Measurements from ENCODE around the gene SKOR2. TPM values are rescaled to one million over a fixed set of nuclear protein-coding genes. Genes with fewer than 3 reads are reported as not detected.

SKOR2 gene
- total RNA-seq, 1 donor from 2014 or later = not detected

DNA sequence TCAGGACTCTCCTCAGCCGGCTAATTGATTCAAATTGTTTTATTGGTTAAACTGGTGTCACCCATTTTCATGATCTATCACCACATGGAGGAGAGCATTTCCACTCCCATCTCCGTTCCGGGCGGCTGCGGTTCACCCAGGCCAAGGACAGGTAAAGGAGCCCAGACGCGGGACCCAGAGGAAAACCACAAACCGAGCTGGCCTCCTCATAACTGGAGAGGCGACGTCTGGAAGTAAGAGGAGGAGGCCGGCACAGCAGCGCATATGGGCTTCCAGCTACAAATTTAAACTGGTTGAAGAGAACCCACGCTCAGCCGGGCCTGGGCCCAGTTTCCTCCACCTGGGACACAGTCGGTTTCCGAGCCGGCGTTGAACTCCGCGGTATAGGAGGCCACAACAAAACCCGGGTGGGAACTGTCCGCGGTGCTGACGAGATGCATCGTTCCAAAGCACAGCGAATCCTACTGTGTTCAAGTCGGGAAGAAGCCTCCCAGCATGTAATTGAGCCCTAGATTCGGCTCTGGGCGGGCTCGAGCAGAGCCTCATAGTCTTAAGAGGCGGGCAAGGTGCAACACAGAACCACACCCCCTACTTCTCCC, 3.0 kb upstream of the SKOR2 start:
- no peak for DNase-seq (ENCODE audit: low read depth)
- H3K4me3 ChIP-seq (ENCODE audit: low read depth, low read length) = no peak overlapping the region
- TF ChIP-seq CTCF (conservative IDR thresholded peaks at IDR 0.05; ENCODE audit: low read depth, low read length) = no peak

GRCh38 chr18:47253101-47253654, 1.7 kb upstream of the SKOR2 start:
- TF ChIP-seq CTCF (conservative IDR thresholded peaks at IDR 0.05; ENCODE audit: low read depth, low read length) = no peak
- DNase-seq (ENCODE audit: low read depth) = no peak
- H3K4me3 ChIP-seq (ENCODE audit: low read depth, low read length) = no peak overlapping the region

DNA sequence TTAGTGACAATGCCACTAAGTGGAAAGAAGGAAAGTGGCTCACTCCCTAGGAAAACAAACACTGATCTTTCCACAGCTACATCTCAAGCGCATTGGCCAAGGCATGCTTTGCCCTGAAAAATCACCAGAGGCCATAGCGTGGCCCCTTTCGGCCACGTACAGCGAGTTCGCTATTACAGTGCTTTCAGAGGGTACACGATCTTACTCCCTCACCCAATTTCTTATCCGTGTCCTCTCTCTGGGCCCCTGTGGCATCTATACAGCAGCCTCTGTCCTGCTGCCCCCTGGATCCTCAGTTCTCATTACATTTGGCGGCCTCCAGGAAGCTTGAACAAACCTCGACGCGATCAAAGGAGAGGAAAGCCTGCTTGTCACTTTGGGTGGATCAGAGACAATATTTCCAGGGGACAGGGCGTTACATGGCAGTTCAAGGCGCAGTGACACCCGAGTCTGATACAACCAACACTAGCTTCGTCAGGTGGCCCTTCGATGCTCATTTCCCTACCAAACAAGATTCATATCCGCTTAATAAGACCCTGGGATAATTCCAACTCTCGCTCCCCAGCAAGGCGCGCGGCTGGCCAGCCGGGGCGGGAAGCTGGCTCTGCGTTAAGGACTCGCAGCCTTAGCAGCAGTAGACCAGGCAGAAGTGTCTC, 941 bp downstream of the SKOR2 start:
- TF ChIP-seq CTCF (conservative IDR thresholded peaks at IDR 0.05; ENCODE audit: low read depth, low read length) = no peak
- no peak overlapping the region for H3K4me3 ChIP-seq (ENCODE audit: low read depth, low read length)
- no peak for DNase-seq (ENCODE audit: low read depth)

- no peak for TF ChIP-seq CTCF (conservative IDR thresholded peaks at IDR 0.05; ENCODE audit: low read depth, low read length)
- H3K4me3 ChIP-seq (ENCODE audit: low read depth, low read length) = no peak overlapping the region
- DNase-seq (ENCODE audit: low read depth) = no peak
Observed at GRCh38 chr18:47249314-47249981, 2.0 kb downstream of the SKOR2 start.

GRCh38 chr18:47248604-47249313, 2.7 kb downstream of the SKOR2 start:
- no peak for DNase-seq (ENCODE audit: low read depth)
- H3K4me3 ChIP-seq (ENCODE audit: low read depth, low read length) = no peak overlapping the region
- TF ChIP-seq CTCF (conservative IDR thresholded peaks at IDR 0.05; ENCODE audit: low read depth, low read length) = no peak

DNA sequence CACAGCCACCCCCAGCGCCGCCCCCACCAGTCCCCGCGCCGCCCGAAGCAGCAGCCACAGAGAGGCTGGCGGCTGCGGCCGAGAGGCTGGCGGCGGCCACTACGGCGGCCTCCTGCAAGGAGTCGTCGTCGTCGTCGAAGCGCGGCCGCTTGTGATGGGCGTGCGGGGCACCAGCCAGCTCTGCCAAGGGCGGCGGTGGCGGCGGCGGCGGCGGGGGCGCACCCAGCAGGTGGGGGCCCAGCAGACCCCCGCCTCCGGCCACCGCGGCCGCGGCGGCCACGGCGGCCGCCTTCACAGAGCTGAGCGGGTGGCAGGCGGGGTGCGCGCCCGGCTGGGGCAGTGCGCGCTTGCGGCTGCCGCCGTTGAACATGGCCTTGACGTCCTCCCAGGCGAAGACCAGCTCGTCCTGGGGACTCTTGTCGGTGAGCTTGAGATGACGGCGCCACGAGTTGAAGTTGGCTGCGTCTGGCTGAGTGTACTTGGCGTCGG, 3.3 kb downstream of the SKOR2 start:
- no peak overlapping the region for H3K4me3 ChIP-seq (ENCODE audit: low read depth, low read length)
- DNase-seq (ENCODE audit: low read depth) = no peak
- TF ChIP-seq CTCF (conservative IDR thresholded peaks at IDR 0.05; ENCODE audit: low read depth, low read length) = no peak
